ENCODE data around the gene PRDX3. TPM values are rescaled to one million over a fixed set of nuclear protein-coding genes. Genes with fewer than 3 reads are reported as not detected.

PRDX3 gene
- total RNA-seq, 3 donors from 2014 or later (not counting 1 experiment from before 2014, with no cell fraction given): 12.5 to 17.4 (median 15.3) TPM

DNA sequence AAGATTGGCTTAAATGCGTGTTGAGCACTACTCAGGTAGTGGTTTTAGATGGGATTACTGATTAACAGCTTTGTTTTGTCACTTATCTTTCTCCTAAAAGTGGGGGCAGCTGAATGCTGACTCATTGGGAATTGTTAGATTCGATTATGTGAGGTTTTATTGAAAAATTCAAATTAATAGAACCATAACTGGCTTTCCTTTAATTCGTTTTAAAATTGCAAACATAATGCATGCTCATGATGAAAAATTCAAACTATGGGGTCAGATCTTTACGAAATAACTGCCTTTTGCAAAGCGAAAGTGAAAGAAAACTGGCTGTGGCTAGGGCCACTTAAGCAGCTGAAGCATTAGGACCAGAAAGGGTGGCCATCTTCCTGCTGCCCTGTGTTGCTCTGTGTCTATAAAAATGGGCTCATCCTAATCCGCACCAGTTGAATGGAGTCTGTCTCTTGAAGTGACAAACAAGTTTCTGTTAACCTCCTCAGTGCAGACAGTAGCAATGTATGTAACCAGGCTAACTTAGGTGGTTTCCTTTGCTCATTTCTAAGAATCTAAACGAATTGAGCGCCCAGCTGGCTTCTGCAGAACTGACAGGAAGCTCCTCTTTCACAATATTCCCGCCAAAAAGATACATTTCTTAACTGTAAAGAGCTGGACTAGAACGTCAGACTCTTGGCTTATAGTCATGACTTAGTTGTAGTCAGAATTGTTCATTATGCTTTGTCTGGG lies 46.9 kb downstream of the PRDX3 start:
- intact Hi-C loops (cut with micrococcal nuclease): loop anchor here (5.0 kb wide), 1 partner anchor 176 kb away; no protein-coding TSS in a partner anchor
- peak overlapping the region; percentile 95 for H3K4me3 Mint-ChIP-seq
- H3K4me1 ChIP-seq (ENCODE audit: control insufficient read depth, insufficient read depth, low read length): peaks cover 29% of the 10 kb centered on the region
- peaks cover 14% of the 10 kb centered on the region for H3K36me3 Mint-ChIP-seq
- H3K9me3 ChIP-seq (ENCODE audit: control insufficient read depth, insufficient read depth, low read length): no peaks in the 10 kb centered on the region
- DNase-seq (peak in 1 of 2 donors; percentile 68), ATAC-seq (peak; percentile 78 to 84 (median 83))
- H3K27me3 Mint-ChIP-seq (ENCODE audit: low read depth in 2 of 2): no peaks in the 10 kb centered on the region
- peak overlapping the region; percentile 39 for H3K4me3 ChIP-seq (ENCODE audit: low read length)
- peaks cover 29% of the 10 kb centered on the region for H3K36me3 ChIP-seq (ENCODE audit: control insufficient read depth, insufficient read depth, low read length)
- H3K9me3 Mint-ChIP-seq: no peaks in the 10 kb centered on the region
- peak overlapping the region; percentile 81 for H3K27ac ChIP-seq (ENCODE audit: low read length)
- peaks cover 30% of the 10 kb centered on the region in 2 donors for H3K4me1 Mint-ChIP-seq
- TF ChIP-seq, protein P1, sequence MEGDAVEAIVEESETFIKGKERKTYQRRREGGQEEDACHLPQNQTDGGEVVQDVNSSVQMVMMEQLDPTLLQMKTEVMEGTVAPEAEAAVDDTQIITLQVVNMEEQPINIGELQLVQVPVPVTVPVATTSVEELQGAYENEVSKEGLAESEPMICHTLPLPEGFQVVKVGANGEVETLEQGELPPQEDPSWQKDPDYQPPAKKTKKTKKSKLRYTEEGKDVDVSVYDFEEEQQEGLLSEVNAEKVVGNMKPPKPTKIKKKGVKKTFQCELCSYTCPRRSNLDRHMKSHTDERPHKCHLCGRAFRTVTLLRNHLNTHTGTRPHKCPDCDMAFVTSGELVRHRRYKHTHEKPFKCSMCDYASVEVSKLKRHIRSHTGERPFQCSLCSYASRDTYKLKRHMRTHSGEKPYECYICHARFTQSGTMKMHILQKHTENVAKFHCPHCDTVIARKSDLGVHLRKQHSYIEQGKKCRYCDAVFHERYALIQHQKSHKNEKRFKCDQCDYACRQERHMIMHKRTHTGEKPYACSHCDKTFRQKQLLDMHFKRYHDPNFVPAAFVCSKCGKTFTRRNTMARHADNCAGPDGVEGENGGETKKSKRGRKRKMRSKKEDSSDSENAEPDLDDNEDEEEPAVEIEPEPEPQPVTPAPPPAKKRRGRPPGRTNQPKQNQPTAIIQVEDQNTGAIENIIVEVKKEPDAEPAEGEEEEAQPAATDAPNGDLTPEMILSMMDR (IDR thresholded peaks at IDR 0.05): no peak
- WGBS (ENCODE audit: insufficient coverage): 2% methylated on average over 7 of the region's 10 CpGs
- H3K27ac Mint-ChIP-seq: peak overlapping the region; percentile 94 to 96
- H3K27me3 ChIP-seq (ENCODE audit: control insufficient read depth, insufficient read depth, low read length): no peaks in the 10 kb centered on the region

DNA sequence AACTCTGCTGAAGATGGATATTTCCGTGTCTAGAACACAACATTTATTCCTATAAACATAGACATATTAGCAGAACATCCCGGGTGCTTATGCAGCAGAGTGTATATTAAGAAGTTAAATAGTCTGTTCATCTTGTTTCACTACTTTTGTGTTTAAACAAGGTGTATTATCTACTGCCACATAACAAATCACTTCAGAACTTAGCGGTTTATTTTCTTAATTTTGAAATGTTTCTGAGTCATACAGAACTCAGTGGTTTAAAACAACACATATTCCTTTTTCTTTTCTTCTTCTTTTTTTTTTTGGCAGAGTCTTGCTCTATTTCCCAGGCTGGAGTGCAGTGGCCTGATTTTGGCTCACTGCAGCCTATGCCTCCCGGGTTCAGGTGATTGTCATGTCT lies 48.9 kb downstream of the PRDX3 start:
- H3K4me1 Mint-ChIP-seq: peaks cover 23 to 24% of the 10 kb centered on the region in 2 donors
- ATAC-seq: no peak
- H3K4me1 ChIP-seq (ENCODE audit: control insufficient read depth, insufficient read depth, low read length): peaks cover 24% of the 10 kb centered on the region
- TF ChIP-seq, protein P1 (IDR thresholded peaks at IDR 0.05): no peak
- H3K9me3 Mint-ChIP-seq: no peaks in the 10 kb centered on the region
- no peaks in the 10 kb centered on the region for H3K27me3 Mint-ChIP-seq (ENCODE audit: low read depth in 2 of 2)
- no peaks in the 10 kb centered on the region for H3K9me3 ChIP-seq (ENCODE audit: control insufficient read depth, insufficient read depth, low read length)
- H3K27ac ChIP-seq (ENCODE audit: low read length): no peak overlapping the region
- no peak for DNase-seq
- H3K27ac Mint-ChIP-seq: peak overlapping the region in 1 of 2 donors; percentile 94
- intact Hi-C loops (cut with micrococcal nuclease): loop anchor here (5.0 kb wide), 1 partner anchor 178 kb away; no protein-coding TSS in a partner anchor
- WGBS (ENCODE audit: insufficient coverage): 93% methylated on average over 2 of the region's 4 CpGs
- peaks cover 22% of the 10 kb centered on the region for H3K36me3 Mint-ChIP-seq
- no peak overlapping the region for H3K4me3 Mint-ChIP-seq
- H3K27me3 ChIP-seq (ENCODE audit: control insufficient read depth, insufficient read depth, low read length): no peaks in the 10 kb centered on the region
- H3K36me3 ChIP-seq (ENCODE audit: control insufficient read depth, insufficient read depth, low read length): peaks cover 35% of the 10 kb centered on the region
- H3K4me3 ChIP-seq (ENCODE audit: low read length): no peak overlapping the region

DNA sequence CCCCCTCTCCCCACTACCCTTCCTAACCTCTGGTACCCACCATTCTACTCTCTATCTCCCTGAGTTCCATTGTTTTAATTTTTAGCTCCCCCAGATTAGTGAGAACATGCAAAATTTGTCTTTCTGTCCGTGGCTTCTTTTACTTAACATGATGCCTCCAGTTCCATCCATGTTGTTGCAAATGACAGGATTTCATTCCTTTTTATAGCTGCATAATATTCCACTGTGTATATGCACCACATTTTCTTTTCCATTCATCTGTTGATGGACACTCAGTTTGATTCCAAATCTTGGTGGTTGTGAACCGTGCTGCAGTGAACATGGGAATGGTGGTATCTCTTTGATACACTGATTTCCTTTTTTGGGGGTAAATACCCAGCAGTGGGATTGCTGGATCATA lies 52.7 kb downstream of the PRDX3 start:
- Histone ChIP-seq H3K4me3 (ENCODE audit: low read length) (no peak overlapping the region), H3K36me3 (ENCODE audit: control insufficient read depth, insufficient read depth, low read length) (peaks cover 40% of the 10 kb centered on the region), H3K9me3 (ENCODE audit: control insufficient read depth, insufficient read depth, low read length) (no peaks in the 10 kb centered on the region), H3K27ac (ENCODE audit: low read length) (no peak overlapping the region), H3K27me3 (ENCODE audit: control insufficient read depth, insufficient read depth, low read length) (no peaks in the 10 kb centered on the region), H3K4me1 (ENCODE audit: control insufficient read depth, insufficient read depth, low read length) (peaks cover 8% of the 10 kb centered on the region)
- H3K4me3 Mint-ChIP-seq: no peak overlapping the region
- 100% methylated on average over 2 of the region's 2 CpGs for WGBS (ENCODE audit: insufficient coverage)
- DNase-seq (no peak), ATAC-seq (no peak)
- peaks cover 6 to 7% of the 10 kb centered on the region in 2 donors for H3K4me1 Mint-ChIP-seq
- no peak overlapping the region for H3K27ac Mint-ChIP-seq
- H3K27me3 Mint-ChIP-seq (ENCODE audit: low read depth in 2 of 2): no peaks in the 10 kb centered on the region
- intact Hi-C loops (cut with micrococcal nuclease): no loop called here
- H3K9me3 Mint-ChIP-seq: no peaks in the 10 kb centered on the region
- H3K36me3 Mint-ChIP-seq: peaks cover 22% of the 10 kb centered on the region
- TF ChIP-seq, protein P1 (IDR thresholded peaks at IDR 0.05): no peak
